Stimulated activated CD8-positive, alpha-beta memory T cell treated with anti-CD3 and anti-CD28 coated beads, Interleukin-4, amount 100 ng/mL, for 48 hours (primary cell): ENCODE data around the gene MAN2C1.
A peak's percentile ranks its signal among the peaks of the same experiment; 100 is the strongest.
"Not testable (repeated sequence)": the region's sequence is repeated elsewhere in the genome, so short reads cannot be mapped to it uniquely, and the experiment has no call there.

ENCODE experiments used
- DNase-seq: peaks from one replicate; pipeline ENCODE4 v3.0.0-alpha.2; 2020

Gene MAN2C1

DNA sequence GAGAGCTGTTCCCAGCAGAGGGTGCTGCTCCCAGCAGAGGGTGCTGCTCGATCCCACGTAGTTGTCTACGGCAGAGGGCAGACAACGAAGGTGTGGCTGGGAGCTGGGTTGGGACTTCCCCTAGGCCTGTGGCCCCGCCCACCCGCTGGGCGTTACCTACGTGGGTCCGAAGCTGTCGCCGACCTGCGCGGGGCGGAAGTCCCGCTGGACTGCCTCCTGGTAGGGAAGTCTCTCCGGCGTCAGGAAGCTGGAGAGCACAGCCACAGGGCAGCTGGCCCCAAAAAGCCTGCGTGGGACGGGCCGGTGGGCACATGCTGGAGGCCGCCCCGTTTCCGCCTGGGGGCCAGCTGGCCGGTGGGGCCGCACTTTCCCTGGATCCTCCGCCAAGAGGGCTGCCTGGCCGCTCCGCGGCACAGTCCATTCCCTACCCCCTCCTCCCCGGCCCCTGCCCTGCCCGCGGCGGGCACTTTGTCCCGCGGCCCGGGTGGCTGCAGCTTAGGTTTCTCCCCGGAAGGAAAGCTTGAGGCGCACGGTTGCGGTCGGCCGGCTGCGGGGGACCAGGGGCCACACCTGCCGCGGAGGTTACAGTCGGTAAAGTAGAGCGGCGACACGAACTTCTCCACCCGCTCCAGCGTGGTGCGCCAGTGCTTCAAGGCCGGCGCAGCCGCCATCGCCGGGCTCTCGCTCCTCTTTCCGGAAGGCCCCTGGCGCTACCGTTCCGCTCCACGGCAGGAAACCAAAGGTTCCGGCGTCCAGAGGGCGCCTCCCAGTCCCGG lies at the start of gene MAN2C1:
Gene MAN2C1, minus strand, starts transcription at position 695 of the 776 bp plus-strand sequence. Its CDS starts 24 bp downstream, at position 671.
- peak; percentile 97 for DNase-seq

DNA sequence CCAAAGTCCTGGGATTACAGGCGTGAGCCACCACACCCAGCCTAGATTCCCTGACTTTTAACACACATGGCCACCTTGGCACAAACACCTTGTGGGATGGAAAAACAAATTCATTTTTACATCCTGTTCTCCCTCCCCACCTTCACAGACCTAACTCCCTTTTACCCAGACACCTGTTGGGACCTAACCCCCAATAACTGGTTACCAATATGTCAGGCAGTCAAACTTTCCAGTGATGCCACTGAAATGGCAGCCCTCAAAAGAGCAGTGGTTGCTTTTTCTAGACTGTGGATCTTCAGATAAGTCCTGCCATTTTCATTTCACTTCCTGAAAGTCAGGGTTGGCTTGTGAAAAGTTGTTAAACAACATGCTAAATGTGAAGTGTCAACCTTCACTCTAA lies 48.2 kb upstream of the MAN2C1 start:
- no peak for DNase-seq

DNA sequence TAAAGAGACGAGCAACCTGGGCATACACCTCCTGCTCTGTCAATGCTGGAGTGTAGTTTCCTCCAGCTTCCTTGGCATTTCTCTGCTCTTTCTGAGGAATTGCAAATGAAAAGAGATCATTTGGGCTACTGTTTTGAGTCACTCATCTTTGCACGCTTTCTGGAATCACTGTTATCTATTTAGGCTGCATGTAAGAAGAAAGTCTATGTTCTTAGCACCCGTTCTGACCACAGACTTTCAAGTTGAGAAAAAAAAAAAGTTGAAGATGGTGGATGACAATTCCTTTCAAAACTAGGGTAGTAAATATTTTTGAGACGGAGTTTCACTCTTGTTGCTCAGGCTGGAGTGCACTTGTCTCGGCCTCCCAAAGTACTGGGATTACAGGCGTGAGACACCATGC lies 41.8 kb upstream of the MAN2C1 start:
- DNase-seq, result no peak

DNA sequence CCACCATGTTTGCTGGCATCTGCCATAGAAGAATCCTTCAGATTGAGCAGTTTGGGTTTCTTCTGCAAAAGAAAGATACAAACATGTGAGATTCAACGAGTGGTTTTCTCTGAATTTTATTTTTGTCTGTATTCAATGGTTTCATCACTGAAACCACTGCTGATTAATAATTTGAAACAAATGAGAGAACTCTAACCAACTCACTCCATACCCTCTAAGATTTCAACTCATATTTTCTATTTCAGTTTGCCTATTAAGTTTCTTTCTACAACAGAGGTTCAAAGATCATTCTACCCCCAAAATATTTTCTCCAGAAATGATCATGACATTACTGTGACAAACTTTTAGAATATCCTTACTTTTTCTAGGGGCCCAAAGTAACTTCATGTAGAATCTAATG lies 38.7 kb upstream of the MAN2C1 start:
- no peak for DNase-seq

DNA sequence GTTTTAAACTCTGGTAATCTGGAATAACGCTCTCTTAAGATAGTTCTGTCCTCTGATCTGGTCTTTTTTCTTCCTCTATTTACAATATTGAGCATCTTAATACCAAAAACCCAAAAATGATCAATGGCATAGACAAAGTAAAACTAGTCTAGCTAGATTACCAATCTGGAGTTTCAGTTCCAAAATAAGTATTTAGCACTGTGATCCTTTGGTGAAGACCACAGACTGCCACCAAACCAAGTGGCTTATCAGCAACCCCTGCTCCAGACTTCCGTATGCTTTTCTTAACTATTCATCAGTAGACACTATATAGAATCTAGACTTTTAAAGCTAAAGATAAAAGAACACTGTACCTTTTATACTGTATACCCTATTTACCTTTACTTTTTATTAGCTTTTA lies 35.5 kb upstream of the MAN2C1 start:
- DNase-seq, result no peak

GRCh38 chr15:75397494-75397893 lies 29.1 kb upstream of the MAN2C1 start:
- no peak for DNase-seq

DNA sequence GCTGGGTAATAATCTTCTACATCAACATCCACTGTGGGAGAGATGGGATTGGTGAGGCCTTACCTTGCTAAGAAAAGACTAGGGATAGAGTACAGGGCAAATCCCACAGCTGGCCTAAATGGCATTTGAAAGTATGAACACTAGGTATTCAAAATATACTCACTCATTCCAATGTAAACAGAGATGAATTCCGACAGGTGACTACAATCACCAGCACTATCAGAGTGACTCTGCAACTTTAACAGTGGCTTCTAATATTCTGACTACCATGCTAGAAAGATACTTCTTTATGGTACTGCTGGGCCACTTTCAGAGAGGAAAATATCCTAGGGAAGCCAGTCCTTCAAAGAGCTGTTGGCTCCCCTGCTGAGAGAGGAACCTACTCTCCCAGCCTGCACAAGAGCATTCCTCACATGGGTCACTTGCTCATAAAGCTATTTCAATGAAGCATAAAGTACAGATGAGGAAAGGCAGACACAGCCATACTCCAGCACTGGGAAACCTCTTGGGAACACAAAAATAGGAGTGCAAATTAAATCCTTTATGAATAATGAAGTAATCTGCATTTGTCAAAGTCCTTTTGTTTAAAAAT lies 21.5 kb upstream of the MAN2C1 start:
- no peak for DNase-seq

DNA sequence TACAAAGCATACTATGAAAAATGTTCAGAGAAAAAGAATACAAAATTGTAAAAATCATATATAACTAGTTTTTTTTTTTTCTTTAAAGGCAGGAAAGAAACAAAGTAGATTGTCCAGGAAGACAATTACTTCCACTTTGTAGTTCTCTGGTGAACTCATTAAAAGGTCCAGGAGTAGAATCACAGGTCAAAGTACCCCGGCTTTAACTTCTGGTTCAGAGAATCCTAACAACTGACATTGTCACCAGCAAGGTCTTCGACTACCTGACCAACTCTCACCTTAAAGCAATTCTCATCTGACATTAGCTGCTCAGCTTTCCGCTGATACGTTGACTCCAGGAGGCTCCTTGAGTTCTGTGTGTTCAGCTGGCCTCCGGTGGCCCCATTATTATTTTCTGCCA lies 15.6 kb upstream of the MAN2C1 start:
- not testable (repeated sequence) for DNase-seq

GRCh38 chr15:75380773-75381172 lies 12.4 kb upstream of the MAN2C1 start:
- no peak for DNase-seq

DNA sequence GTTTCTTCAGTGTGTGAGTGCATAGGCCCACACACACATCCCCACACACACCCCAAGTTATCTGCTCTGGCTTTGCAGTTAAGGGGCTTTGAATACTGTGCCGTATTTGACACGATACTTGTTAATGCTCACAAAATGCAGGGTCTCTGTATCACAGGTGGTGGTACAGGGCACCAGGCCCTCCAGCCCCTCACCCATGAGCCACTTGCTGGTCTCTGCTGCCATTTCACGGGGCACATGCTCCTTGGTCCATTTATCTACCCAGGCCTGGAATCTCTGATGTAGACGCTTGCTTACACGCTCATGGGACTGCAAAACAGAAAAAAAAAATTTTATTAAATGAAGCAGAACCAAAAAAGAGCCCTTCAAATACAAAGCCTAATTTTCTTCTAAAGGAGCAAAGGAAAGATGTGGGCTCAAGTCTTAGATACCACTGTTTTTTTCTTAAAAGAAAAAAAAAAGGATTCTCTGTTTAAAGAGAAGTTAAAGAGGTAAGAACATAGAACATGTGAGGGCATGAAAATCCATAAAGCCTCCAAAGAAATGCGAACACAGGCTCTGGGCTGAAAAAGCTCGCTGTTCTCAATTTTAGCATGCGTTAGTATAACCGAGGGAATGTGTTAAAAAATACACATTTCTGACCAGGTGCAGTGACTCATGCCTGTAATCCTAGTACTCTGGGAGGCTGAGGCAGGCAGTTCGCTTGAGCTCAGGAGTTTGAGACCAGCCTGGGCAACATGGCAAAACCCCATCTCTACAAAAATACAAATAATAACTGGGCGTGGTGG lies 3.7 kb upstream of the MAN2C1 start:
- no peak for DNase-seq

- no peak for DNase-seq
Observed at GRCh38 chr15:75371486-75371885, 3.1 kb upstream of the MAN2C1 start.

GRCh38 chr15:75369897-75370581 lies 1.6 kb upstream of the MAN2C1 start:
- DNase-seq, result no peak

- DNase-seq, result no peak
Observed at GRCh38 chr15:75368689-75369239, 357 bp upstream of the MAN2C1 start.

DNA sequence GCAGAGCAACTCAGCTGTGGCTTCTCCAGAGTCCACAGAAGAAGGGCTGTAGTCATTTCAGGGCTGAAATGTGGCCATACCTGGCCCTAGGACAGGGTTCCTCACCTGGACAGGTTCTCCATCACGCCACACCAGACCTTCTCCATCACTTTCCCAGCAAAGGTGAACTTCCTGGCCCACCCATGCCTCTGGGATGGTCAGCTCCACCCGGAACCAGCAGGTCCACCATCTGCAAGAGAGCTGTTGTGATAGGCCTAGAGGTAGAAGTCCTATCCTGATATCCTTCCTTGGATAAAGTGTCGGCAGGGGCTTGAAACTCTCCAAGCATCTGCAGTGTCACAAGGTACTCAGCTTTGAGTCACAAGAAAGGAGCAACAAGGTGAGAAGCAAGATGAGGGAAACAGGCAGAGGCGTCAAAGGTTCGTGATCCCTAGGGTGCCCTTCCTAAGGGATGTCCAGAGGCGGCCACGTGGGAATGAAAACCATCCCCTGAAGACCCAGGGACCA lies 948 bp downstream of the MAN2C1 start:
- no peak for DNase-seq

- no peak for DNase-seq
Observed at GRCh38 chr15:75367006-75367405, 1.4 kb downstream of the MAN2C1 start.

GRCh38 chr15:75366163-75366562 lies 2.2 kb downstream of the MAN2C1 start:
- no peak for DNase-seq

DNA sequence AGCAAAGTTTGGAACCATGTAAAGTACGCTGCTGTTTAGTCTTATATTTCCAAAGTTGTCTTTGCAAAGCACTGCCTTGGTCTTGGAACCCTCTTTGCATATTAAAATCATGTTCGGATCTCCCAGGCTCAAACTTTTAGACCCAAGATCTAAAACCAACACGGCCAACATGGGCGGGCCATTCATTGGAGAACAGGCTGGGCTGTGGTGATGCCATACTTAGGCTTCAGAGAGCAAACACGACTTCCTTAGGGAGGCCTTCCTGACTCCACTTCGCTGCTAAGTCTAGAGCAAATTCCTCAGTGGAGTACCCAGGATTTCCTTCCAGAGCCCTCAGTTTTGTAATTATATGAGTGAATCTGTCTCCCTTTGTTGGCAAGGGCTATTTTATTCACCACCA lies 3.5 kb downstream of the MAN2C1 start:
- DNase-seq, result no peak

DNA sequence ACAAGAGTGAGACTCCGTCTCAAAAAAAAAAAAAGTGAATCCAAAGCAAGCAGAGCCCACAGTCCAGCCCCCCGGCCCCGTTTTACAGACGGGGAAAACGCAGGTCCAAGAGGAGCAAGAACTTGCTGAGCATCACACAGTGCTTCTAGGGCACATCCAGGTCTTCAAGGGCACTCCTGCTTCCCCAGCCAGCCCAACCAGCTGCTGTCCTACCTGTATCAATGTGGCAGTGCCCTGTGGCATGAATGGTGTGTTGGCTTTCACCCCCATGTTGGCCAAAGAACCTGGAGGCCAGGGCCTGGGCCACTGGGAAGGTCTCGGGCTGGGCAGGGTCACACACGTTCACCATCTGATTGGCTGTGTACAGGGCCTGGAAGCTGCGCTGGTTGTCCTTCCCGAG lies 4.6 kb downstream of the MAN2C1 start:
- no peak for DNase-seq

GRCh38 chr15:75362642-75363249 lies 5.7 kb downstream of the MAN2C1 start:
- DNase-seq, result no peak

DNA sequence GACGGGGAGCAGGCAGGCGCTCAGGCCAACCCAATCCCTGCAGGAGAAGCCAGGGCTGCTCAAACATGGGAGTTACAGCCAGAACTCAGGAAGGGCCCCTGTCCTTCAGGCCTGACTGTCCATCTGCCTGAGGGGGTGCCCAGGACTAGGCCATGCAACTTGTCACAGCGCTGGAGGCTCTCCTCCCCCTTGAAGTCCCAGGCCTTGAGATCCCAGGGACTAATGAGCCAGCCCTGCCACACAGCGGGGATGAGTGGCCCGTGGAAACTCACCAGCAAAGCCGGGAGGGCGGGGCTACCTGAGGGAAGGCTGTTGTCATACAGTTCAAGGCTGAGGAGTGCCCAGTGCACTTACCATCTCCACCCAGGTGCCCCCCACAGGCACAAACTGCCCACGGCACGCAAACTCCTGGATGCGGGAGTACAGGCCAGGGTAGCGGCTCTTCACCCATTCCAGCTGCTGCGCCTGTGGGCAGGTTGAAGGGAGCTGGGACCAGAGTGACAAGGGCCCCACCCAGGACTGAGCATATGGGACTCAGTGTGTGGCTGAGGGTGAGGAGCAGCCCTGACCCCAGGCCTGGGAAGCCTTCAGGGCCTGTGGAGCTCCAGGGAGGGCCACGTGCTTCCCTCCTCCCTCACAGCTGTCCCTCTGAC lies 6.3 kb downstream of the MAN2C1 start:
- DNase-seq, result no peak

GRCh38 chr15:75361361-75361988 lies 6.9 kb downstream of the MAN2C1 start:
- DNase-seq, result no peak
